ENCODE data around the gene PGBD5.
"Not testable (repeated sequence)": the region's sequence is repeated elsewhere in the genome, so short reads cannot be mapped to it uniquely, and the experiment has no call there.

PGBD5 gene

DNA sequence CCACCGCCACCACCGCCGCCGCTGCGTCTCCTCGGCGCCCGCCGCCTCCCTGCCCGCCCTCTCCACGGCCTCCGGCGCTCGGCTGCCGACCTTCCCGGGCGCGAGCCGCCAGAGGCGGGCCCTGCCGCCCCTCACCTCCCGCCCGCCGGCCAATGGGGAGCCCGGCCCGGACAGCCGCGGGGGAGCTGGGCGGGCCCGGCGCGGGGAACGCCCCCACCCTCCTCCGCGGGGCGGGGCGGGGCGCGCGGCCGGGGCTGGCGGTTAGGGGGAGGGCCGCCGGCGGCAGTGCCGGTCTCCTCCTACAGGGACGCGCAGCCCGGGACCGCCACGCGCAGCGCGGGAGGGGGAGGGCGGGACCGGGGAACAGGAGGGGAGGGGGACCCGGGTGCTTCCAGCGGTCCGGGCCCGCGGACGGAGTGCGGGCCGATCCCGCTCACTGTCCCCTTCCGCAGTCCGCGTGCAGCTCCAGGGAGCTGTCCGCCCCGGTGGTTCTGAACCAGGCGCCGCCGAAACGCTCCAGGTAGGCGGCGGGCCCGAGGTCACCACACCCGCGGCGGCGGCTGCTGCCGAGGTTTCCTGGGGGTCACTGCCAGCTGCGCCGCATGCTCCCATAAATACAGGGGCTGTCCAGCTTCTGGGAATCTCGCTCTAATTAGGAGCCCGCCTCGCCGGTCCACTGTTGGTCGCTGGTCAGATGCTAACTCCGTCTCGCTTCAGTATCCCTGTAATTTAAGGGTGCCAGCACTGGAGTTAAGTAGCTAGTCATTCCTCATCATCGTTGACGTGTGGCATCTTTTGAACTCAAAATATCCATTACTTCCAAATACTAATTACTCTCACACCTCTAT, at the start of gene PGBD5:
PGBD5 (minus strand) TSS at position 87 of the 848 bp plus-strand sequence. CDS start 404 bp downstream, outside the sequence.
- DNase-seq = peak; percentile 61

DNA sequence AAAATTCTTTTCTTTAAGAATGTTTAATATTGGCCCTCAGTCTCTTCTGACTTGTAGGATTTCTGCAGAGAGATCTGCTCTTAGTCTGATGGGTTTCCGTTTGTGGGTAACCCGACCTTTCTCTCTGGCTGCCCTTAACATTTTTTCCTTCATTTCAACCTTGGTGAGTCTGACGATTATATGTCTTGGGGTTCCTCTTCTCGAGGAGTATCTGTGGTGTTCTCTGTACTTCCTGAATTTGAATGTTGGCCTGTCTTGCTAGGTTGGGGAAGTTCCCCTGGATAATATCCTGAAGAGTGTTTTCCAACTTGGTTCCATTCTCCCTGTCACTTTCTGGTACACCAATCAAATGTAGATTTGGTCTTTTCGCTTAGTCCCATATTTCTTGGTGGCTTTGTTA, 48.8 kb upstream of the PGBD5 start:
- DNase-seq = not testable (repeated sequence)

DNA sequence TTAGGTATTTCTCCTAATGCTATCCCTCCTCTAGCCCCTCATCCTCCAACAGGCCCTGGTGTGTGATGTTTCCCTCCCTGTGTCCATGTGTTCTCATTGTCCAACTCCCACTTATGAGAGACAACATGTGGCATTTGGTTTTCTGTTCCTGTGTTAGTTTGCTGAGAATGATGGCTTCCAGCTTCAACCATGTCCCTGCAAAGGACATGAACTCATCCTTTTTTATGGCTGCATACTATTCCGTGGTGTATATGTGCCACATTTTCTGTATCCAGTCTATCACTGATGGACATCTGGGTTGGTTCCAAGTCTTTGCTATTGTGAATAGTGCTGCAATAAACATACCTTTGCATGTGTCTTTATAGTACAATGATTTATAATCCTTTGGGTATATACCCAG, 44.6 kb upstream of the PGBD5 start:
- DNase-seq = not testable (repeated sequence)

- no peak for DNase-seq
Measured at GRCh38 chr1:230469271-230469670, 43.1 kb upstream of the PGBD5 start.

DNA sequence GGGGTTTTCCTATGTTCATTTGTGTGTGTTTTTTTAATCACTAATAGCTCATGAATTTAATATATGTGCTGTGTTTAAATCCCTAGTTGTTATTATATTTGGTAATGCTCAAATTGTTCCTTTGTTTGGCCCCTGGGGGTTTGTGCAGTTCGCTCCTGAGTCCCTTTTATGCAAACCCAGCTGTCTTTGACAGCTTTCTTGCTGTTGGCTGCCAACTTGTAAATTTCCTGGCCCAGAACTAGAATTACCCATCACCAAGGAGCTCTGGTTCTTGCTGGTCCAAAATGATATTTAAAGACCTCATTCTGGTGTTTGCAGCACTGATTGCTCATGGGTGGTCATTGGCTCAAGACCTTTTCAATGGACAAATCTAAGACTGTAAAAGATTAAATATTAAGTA, 39.6 kb upstream of the PGBD5 start:
- no peak for DNase-seq

DNA sequence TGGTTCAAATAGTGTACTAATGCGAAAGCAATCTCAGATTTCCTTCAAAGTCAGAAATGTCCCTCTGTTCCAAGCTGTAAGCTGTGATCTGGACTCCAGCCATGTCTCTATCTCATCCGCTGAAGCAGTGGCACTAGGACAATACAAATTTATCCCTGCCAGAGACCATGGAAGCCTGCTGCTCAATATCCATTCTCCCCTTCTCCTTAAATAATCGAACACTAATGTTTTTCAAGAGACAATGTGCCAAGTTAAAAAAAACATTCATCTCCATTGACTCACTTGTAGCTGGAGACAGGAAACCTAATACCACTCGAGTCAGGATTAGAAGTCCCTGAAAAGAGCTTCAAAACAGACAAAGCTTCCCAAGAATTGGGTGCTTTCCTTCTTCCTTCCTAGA, 38.5 kb upstream of the PGBD5 start:
- DNase-seq = no peak

- no peak for DNase-seq
Measured at GRCh38 chr1:230463760-230464159, 37.6 kb upstream of the PGBD5 start.

DNA sequence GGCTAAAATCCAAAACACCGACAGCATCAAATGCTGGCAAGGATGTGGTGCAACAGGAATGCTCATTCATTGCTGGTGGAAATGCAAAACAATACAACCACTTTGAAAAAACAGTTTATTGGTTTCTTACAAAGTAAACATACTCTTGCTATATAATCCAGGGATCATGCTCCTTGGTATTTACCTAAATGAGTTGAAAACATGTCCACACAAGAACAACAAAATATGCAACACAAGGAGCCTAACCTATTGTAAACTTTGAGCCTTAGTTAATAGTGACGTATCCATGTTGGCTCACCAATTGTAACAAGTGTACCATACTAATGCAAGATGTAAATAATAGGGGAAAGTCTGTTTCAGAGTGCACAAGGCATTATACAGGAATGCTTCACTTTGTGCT, 37.2 kb upstream of the PGBD5 start:
- no peak for DNase-seq

GRCh38 chr1:230459465-230459864, 33.3 kb upstream of the PGBD5 start:
- no peak for DNase-seq

DNA sequence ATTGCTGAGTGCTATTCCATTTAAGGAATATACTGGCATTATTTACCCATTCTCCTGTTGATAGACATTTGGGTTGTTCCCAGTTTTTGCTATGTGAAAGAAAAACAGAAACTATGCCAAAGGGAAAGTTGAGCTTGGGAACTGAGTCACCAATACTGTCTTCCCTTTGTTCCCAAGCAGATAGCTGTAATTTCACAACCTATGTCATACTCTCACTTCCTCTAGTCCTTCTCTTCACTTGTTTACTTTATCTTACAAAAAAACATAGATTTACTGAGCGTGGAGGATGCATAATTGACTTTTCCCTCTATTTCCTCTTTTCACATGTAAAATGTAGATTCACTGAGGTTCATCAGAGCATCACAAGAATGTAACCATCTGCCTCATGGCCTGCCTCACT, 32.4 kb upstream of the PGBD5 start:
- no peak for DNase-seq

DNA sequence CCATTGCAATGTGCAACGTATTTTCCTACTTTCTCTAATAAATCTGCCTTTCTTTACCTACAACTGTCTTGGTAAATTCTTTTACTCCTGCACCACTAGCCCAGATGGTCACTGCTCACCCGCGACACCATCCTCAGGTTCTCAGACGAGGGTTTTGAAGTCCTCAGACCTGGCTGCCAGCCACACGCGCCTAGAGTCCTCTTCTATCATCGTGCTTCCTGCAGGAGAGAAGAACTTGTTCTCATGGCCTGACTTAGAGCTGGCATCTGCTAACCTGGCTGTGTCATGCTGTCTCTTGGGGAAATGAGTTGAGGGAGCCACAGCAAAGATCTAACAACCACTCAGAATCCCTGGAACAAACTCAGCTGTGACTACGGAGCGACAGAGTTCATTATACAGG, 30.3 kb upstream of the PGBD5 start:
- DNase-seq = no peak

DNA sequence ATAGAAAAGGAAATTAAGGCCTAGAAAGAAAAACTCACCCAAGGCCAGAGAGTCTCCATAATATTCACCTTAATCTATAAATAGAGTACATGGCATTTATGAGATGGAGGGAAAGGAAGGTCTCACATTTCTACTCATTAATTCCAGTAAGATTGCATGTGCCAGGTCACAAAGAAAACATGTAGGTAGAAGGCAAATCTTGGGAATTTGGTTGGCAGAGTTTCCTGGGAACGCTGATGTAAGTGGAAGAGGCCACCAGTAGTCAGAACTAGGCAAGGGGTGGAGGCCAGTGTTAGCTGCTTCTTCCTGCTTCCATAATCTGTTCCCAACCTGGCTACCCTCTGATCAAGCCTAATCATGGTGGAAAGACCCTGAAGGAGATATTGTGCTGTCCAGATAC, 29.2 kb upstream of the PGBD5 start:
- no peak for DNase-seq

- DNase-seq = no peak
Measured at GRCh38 chr1:230453377-230453776, 27.2 kb upstream of the PGBD5 start.

DNA sequence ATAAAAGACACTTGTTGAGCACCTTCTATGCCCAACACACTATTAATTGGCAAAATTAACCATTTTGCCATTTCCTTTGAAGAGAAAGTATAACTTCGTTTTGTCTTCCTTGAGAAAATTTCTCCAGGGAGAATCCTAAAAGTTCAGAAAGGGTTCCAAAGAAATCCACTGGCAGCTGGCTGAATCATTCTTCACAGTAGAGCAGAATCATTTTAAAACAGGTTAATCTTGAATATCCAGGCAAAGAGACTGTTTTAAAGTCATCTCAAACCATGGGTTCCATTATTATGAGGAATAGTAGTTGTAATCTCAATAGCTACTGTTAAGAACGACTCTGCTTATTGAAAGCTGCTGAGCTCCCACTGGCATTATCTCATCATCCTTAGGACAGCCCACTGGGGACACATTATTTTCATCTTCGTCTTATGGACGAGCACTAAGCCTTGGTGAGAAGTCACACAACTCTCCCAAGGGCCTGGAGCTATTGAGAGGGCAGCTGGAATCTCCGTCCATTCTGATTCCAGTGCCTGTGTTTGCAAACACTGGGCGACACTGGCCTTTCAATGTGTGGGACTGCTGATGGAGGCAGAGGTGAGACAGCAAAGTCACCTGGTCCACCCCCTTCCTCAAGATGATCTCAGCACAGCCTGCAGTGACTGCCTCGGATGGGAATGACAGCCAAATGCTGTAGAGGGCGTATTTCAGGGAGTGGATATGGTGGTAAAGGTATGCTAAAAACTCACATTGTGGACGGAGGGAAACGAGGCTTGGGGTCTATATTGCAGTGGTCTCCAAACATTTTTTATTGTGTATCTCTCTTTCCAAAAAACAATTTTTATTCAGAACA, 15.3 kb upstream of the PGBD5 start:
- no peak for DNase-seq

- no peak for DNase-seq
Measured at GRCh38 chr1:230435108-230435507, 9.0 kb upstream of the PGBD5 start.

DNA sequence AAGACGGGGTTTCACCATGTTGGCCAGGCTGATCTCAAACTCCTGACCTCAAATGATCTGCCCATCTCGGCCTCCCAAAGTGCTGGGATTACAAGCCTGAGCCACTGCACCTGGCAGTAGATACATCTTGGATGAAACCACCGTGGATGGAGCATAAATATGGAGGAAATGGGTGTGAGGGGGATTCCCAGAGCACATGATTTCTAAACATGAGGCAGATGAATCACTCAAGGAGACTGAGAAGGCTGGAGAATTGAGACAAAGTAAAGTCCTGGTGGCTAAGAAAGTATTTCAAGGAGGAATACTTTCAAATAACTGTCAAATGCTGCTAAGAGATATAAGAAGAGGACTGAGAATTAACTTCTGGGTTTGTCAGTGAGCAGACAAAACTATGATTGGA, 5.4 kb upstream of the PGBD5 start:
- DNase-seq = no peak

DNA sequence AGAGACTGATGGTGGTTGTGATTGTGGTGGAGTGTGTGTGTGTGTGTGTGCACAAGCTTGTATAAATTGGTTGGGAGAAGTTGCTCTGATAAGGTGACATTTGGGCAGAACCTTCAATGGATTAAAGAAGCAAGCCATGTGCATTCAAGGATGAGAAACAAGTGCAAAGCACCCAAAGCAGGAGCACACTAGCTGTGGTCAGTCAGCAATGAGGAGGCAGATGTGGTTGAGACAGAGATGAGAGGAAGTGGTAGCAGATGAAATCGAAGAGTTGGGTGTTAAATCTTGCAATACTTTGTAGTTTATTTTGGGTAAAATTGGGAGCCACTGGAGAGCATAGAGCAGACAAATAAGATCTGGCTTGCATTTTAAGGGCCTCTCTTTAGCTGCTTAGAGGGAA, 4.4 kb upstream of the PGBD5 start:
- no peak for DNase-seq

GRCh38 chr1:230429067-230429735, 3.1 kb upstream of the PGBD5 start:
- no peak for DNase-seq

GRCh38 chr1:230427981-230428380, 1.8 kb upstream of the PGBD5 start:
- DNase-seq = no peak

- no peak for DNase-seq
Measured at GRCh38 chr1:230427094-230427876, 1.2 kb upstream of the PGBD5 start.

DNA sequence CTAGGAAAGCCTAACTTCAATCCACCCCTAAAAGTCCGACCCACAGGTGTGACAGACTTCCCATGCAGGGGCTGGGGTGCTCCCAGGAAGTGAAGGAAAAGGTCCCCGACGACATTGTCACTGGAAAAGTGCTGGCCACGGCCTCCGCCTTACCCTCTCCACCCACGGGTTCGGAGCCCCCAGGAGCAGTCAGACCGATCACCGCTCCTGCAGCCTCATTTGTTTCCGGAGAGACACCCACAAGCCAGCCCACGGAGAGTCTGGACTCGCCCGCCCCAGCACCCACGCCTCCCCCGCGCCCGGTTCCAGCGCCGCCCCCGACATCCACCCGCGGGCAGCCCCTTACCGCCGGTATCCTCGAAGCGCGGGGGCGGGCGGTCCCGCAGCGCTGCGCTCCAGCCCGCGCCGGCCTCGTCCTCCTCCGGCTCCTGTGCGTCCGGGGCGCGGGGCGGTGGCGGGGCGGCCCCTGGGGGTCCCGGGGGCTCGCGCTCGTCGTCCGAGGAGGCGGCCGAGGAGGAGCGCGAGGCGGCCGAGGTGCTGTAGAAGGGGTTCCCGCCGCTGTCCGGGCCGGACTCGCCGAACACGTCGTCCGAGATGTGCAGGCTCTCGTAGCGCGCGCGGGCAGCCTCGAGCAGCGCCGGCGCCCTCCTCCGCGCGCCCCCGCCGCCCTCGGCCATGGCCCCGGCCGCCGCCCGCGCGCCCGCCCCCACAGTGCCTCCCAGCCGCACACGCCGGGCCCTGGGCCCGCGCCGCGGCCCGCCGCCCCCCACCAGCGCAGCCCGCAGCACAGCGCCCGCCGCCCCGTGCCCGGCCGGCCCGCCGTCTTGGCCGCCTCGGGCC, 660 bp downstream of the PGBD5 start:
- no peak for DNase-seq

All from activated naive CD4-positive, alpha-beta T cell treated with anti-CD3 and anti-CD28 coated beads, Interleukin-2, amount 50 U/mL, for 16 hours (primary cell).